WI38 (cell line): ENCODE data around the gene LPIN1.

ENCODE experiments used
- H3K4me3 ChIP-seq: 2 replicates; pipeline ENCODE4 v1.5.1; 2011; ENCODE audit warnings: low read depth, mild to moderate bottlenecking, control low read depth, low read length
- CTCF ChIP-seq: IDR thresholded peaks from 2 replicates; pipeline ENCODE4 v1.5.1; 2012; ENCODE audit warnings: low read depth, mild to moderate bottlenecking, control low read depth, low read length

The LPIN1 gene

GRCh38 chr2:11749646-11750349 lies 3.4 kb downstream of the LPIN1 start:
- H3K4me3 ChIP-seq, result no peak overlapping the region
- no peak for TF ChIP-seq CTCF

- no peak overlapping the region for H3K4me3 ChIP-seq
- TF ChIP-seq CTCF, result no peak
These were observed 4.0 kb downstream of the LPIN1 start for GRCh38 chr2:11750422-11750821.

- no peak for TF ChIP-seq CTCF
- no peak overlapping the region for H3K4me3 ChIP-seq
These were observed 4.5 kb downstream of the LPIN1 start for GRCh38 chr2:11750917-11751316.

GRCh38 chr2:11752906-11753305 lies 6.5 kb downstream of the LPIN1 start:
- no peak overlapping the region for H3K4me3 ChIP-seq
- no peak for TF ChIP-seq CTCF

GRCh38 chr2:11753452-11753885 lies 7.0 kb downstream of the LPIN1 start:
- no peak overlapping the region for H3K4me3 ChIP-seq

GRCh38 chr2:11753886-11754699 lies 7.7 kb downstream of the LPIN1 start:
- TF ChIP-seq CTCF, result no peak
- H3K4me3 ChIP-seq, result no peak overlapping the region

More at GRCh38 chr2:11753452-11753885, 7.0 kb downstream of the LPIN1 start:
- TF ChIP-seq CTCF, result no peak

- TF ChIP-seq CTCF, result no peak
- H3K4me3 ChIP-seq, result no peak overlapping the region
These were observed 8.2 kb downstream of the LPIN1 start for GRCh38 chr2:11754700-11755015.
